H1 (cell line): Measurements from ENCODE around the gene BMPR1A.

Source experiments
- BACH1 ChIP-seq: IDR thresholded peaks from 2 replicates; pipeline ENCODE4 v1.6.1; 2012; ENCODE audit warnings: low read length, improper control_type of control experiment
- CHD2 ChIP-seq: IDR thresholded peaks from 2 replicates; pipeline ENCODE4 v1.6.1; 2012; ENCODE audit warnings: low read length, improper control_type of control experiment
- CREB1 ChIP-seq: IDR thresholded peaks from 2 replicates; pipeline ENCODE4 v1.6.1; 2012; ENCODE audit warnings: inconsistent platforms
- CTCF ChIP-seq, 3 experiments: IDR thresholded peaks; 1 replicate in 2 of 3; 2 replicates in 1 of 3; pipeline versions ENCODE4 v1.5.1 to v1.6.1; 2011; ENCODE audit warnings: low read length in 3 of 3, mild to moderate bottlenecking in 3 of 3, inconsistent platforms in 2 of 3, low read depth in 1 of 3, moderate library complexity in 1 of 3; ENCODE audit not compliant: insufficient read depth in 1 of 3; ENCODE audit errors: control extremely low read depth in 1 of 3
- EZH2 ChIP-seq: fragments of 200-600 bp; sonication (generic); IDR thresholded peaks from 2 replicates; pipeline ENCODE4 v1.7.1; 2012; ENCODE audit warnings: low read depth, mild to moderate bottlenecking, moderate library complexity, low read length, inconsistent platforms; ENCODE audit not compliant: severe bottlenecking
- HDAC6 ChIP-seq: IDR thresholded peaks from one replicate; pipeline ENCODE4 v1.7.1; 2012; ENCODE audit warnings: low read depth, mild to moderate bottlenecking, inconsistent platforms, low read length, moderate library complexity
- KDM5A ChIP-seq: fragments of 200-600 bp; IDR thresholded peaks from 2 replicates; pipeline ENCODE4 v1.7.1; 2012; ENCODE audit warnings: mild to moderate bottlenecking, low read length, inconsistent platforms, mixed read lengths
- POLR2A ChIP-seq, 2 experiments: IDR thresholded peaks; 1 replicate in 1 of 2; 2 replicates in 1 of 2; pipeline ENCODE4 v1.6.1; 2011; ENCODE audit warnings: low read depth in 2 of 2, low read length in 2 of 2, mild to moderate bottlenecking in 2 of 2; ENCODE audit errors: control extremely low read depth in 1 of 2
- RFX5 ChIP-seq: IDR thresholded peaks from 2 replicates; pipeline ENCODE4 v1.6.1; 2011; ENCODE audit warnings: low read depth, low read length, improper control_type of control experiment, borderline replicate concordance
- YY1 ChIP-seq: IDR thresholded peaks from 2 replicates; pipeline ENCODE4 v1.6.1; 2011; ENCODE audit warnings: low read depth, mild to moderate bottlenecking, low read length
- ZNF274 ChIP-seq: IDR thresholded peaks from 2 replicates; pipeline ENCODE4 v1.7.0; 2012; ENCODE audit warnings: low read length, borderline replicate concordance; ENCODE audit errors: extremely low read depth

- TF ChIP-seq CTCF (IDR thresholded peaks at IDR 0.05; ENCODE audit: control extremely low read depth in 1 of 3, insufficient read depth in 1 of 3, low read depth in 1 of 3, low read length in 3 of 3) = no peak
- no peak for TF ChIP-seq POLR2A (IDR thresholded peaks at IDR 0.05; ENCODE audit: control extremely low read depth in 1 of 2, low read depth in 2 of 2, low read length in 2 of 2)
- no peak for TF ChIP-seq YY1
- no peak for TF ChIP-seq KDM5A
- TF ChIP-seq EZH2 = no peak
- no peak for TF ChIP-seq CREB1
- no peak for TF ChIP-seq BACH1
- TF ChIP-seq HDAC6 = no peak
- no peak for TF ChIP-seq RFX5
- no peak for TF ChIP-seq ZNF274
- TF ChIP-seq CHD2 = no peak
Observed at GRCh38 chr10:86880971-86881370, 124.6 kb downstream of the BMPR1A start.
